ENCODE measurements around the gene USP25.

GRCh38 chr21:15775291-15775690 lies 45.5 kb downstream of the USP25 start:
- TF ChIP-seq POLR2A (IDR thresholded peaks at IDR 0.05; ENCODE audit: low read depth, low read length) = no peak
- TF ChIP-seq POLR2AphosphoS5 (IDR thresholded peaks at IDR 0.05; ENCODE audit: low read depth, low read length) = no peak
- TF ChIP-seq TAF1 (IDR thresholded peaks at IDR 0.05; ENCODE audit: borderline replicate concordance, low read depth, low read length) = no peak

All from GM12892 (cell line).